Measurements from ENCODE around the gene FREM1. TPM values are rescaled to one million over a fixed set of nuclear protein-coding genes. Genes with fewer than 3 reads are reported as not detected.
A peak's percentile ranks its signal among the peaks of the same experiment; 100 is the strongest.

FREM1 gene
- total and polyA plus RNA-seq, 4 donors, result 0.33 to 21.8 (median 1.3) TPM

- no peak for ATAC-seq (ENCODE audit: insufficient read depth, low FRiP score)
Measured at GRCh38 chr9:14868418-14868771, 41.8 kb downstream of the FREM1 start.

GRCh38 chr9:14866200-14866749, 44.0 kb downstream of the FREM1 start:
- 94 to 96% methylated on average over 2 of the region's 2 CpGs for WGBS, 2 donors
- H3K36me3 ChIP-seq (ENCODE audit: control insufficient read depth in 4 of 4, insufficient read depth in 4 of 4, low read length in 4 of 4), result peaks cover 0 to 13% (median 4%) of the 10 kb centered on the region in 4 donors
- H3K9me3 ChIP-seq (ENCODE audit: control insufficient read depth in 4 of 4, insufficient read depth in 3 of 4, low read length in 3 of 4), result no peaks in the 10 kb centered on the region
- H3K4me1 ChIP-seq (ENCODE audit: control insufficient read depth in 5 of 5, insufficient read depth in 5 of 5, low read length in 5 of 5), result peaks cover 0 to 52% (median 4%) of the 10 kb centered on the region in 5 donors
- no peak for DNase-seq
- ATAC-seq (ENCODE audit: insufficient read depth, low FRiP score), result no peak
- no peak overlapping the region for H3K27ac ChIP-seq (ENCODE audit: low read depth in 1 of 2, low read length in 1 of 2)
- no peak overlapping the region for H3K4me3 ChIP-seq
- no peaks in the 10 kb centered on the region for H3K27me3 ChIP-seq (ENCODE audit: control insufficient read depth in 3 of 3, insufficient read depth in 3 of 3, low read length in 2 of 3)
- no peak for TF ChIP-seq CTCF (IDR thresholded peaks at IDR 0.05; ENCODE audit: control extremely low read depth, extremely low read depth)
- H3K9ac ChIP-seq (ENCODE audit: insufficient read depth in 1 of 2, low read length in 2 of 2), result no peak overlapping the region

More at GRCh38 chr9:14868418-14868771, 41.8 kb downstream of the FREM1 start:
- TF ChIP-seq CTCF (IDR thresholded peaks at IDR 0.05; ENCODE audit: control extremely low read depth, extremely low read depth), result no peak
- Histone ChIP-seq H3K9me3 (ENCODE audit: control insufficient read depth in 4 of 4, insufficient read depth in 3 of 4, low read length in 3 of 4) (no peaks in the 10 kb centered on the region), H3K27ac (ENCODE audit: low read depth in 1 of 2, low read length in 1 of 2) (no peak overlapping the region), H3K36me3 (ENCODE audit: control insufficient read depth in 4 of 4, insufficient read depth in 4 of 4, low read length in 4 of 4) (peaks cover 0 to 6% (median 0%) of the 10 kb centered on the region in 4 donors), H3K27me3 (ENCODE audit: control insufficient read depth in 3 of 3, insufficient read depth in 3 of 3, low read length in 2 of 3) (no peaks in the 10 kb centered on the region), H3K4me1 (ENCODE audit: control insufficient read depth in 5 of 5, insufficient read depth in 5 of 5, low read length in 5 of 5) (peaks cover 0 to 52% (median 4%) of the 10 kb centered on the region in 5 donors), H3K9ac (ENCODE audit: insufficient read depth in 1 of 2, low read length in 2 of 2) (peak overlapping the region in 1 of 2 donors; percentile 23), H3K4me3 (no peak overlapping the region)
- DNase-seq, result peak in 1 of 3 donors; percentile 19
- WGBS, 2 donors, result 85 to 86% methylated on average over 4 of the region's 4 CpGs

- Histone ChIP-seq H3K27ac (ENCODE audit: low read depth in 1 of 2, low read length in 1 of 2) (no peak overlapping the region), H3K4me1 (ENCODE audit: control insufficient read depth in 5 of 5, insufficient read depth in 5 of 5, low read length in 5 of 5) (peaks cover 0 to 42% (median 4%) of the 10 kb centered on the region in 5 donors), H3K36me3 (ENCODE audit: control insufficient read depth in 4 of 4, insufficient read depth in 4 of 4, low read length in 4 of 4) (peaks cover 0 to 13% (median 4%) of the 10 kb centered on the region in 4 donors), H3K4me3 (no peak overlapping the region), H3K9me3 (ENCODE audit: control insufficient read depth in 4 of 4, insufficient read depth in 3 of 4, low read length in 3 of 4) (no peaks in the 10 kb centered on the region), H3K9ac (ENCODE audit: insufficient read depth in 1 of 2, low read length in 2 of 2) (peak overlapping the region in 1 of 2 donors; percentile 53), H3K27me3 (ENCODE audit: control insufficient read depth in 3 of 3, insufficient read depth in 3 of 3, low read length in 2 of 3) (no peaks in the 10 kb centered on the region)
- no peak for ATAC-seq (ENCODE audit: insufficient read depth, low FRiP score)
- 84 to 93% methylated on average over 1 of the region's 1 CpG for WGBS, 2 donors
- no peak for TF ChIP-seq CTCF (IDR thresholded peaks at IDR 0.05; ENCODE audit: control extremely low read depth, extremely low read depth)
- peak in 2 of 3 donors; percentile 54 to 57 for DNase-seq
Measured at GRCh38 chr9:14864309-14864708, 45.9 kb downstream of the FREM1 start.

GRCh38 chr9:14863402-14863801, 46.8 kb downstream of the FREM1 start:
- H3K9ac ChIP-seq (ENCODE audit: insufficient read depth in 1 of 2, low read length in 2 of 2), result no peak overlapping the region
- TF ChIP-seq CTCF (IDR thresholded peaks at IDR 0.05; ENCODE audit: control extremely low read depth, extremely low read depth), result no peak
- no peaks in the 10 kb centered on the region for H3K9me3 ChIP-seq (ENCODE audit: control insufficient read depth in 4 of 4, insufficient read depth in 3 of 4, low read length in 3 of 4)
- peaks cover 0 to 33% (median 4%) of the 10 kb centered on the region in 5 donors for H3K4me1 ChIP-seq (ENCODE audit: control insufficient read depth in 5 of 5, insufficient read depth in 5 of 5, low read length in 5 of 5)
- DNase-seq (no peak), ATAC-seq (ENCODE audit: insufficient read depth, low FRiP score) (no peak)
- WGBS, 2 donors, result 96 to 97% methylated on average over 3 of the region's 3 CpGs
- no peak overlapping the region for H3K4me3 ChIP-seq
- H3K36me3 ChIP-seq (ENCODE audit: control insufficient read depth in 4 of 4, insufficient read depth in 4 of 4, low read length in 4 of 4), result peaks cover 0 to 19% (median 6%) of the 10 kb centered on the region in 4 donors
- no peaks in the 10 kb centered on the region for H3K27me3 ChIP-seq (ENCODE audit: control insufficient read depth in 3 of 3, insufficient read depth in 3 of 3, low read length in 2 of 3)
- H3K27ac ChIP-seq (ENCODE audit: low read depth in 1 of 2, low read length in 1 of 2), result no peak overlapping the region

All from lung (tissue), 12 donors.